ENCODE results near the gene NOM1. TPM values are rescaled to one million over a fixed set of nuclear protein-coding genes. Genes with fewer than 3 reads are reported as not detected.

NOM1 gene
- total RNA-seq, 3 donors from 2014 or later, result 13.9 to 20.9 (median 15.9) TPM

- peak in 1 of 3 donors; percentile 49 for DNase-seq
- ATAC-seq, result no peak
- intact Hi-C loops (cut with DNase I, micrococcal nuclease), result no loop called here
- Histone ChIP-seq H3K4me3 (no peak overlapping the region), H3K4me1 (ENCODE audit: low read depth) (peaks cover 17% of the 10 kb centered on the region), H3K9me3 (no peaks in the 10 kb centered on the region), H3K36me3 (ENCODE audit: low read depth) (no peaks in the 10 kb centered on the region)
- no peak for TF ChIP-seq CTCF (IDR thresholded peaks at IDR 0.05)
These were observed 62.0 kb downstream of the NOM1 start for GRCh38 chr7:157011333-157012112.

GRCh38 chr7:157012113-157012547 is 62.6 kb downstream of the NOM1 start:
- Histone ChIP-seq H3K4me1 (ENCODE audit: low read depth) (peaks cover 15% of the 10 kb centered on the region), H3K36me3 (ENCODE audit: low read depth) (no peaks in the 10 kb centered on the region), H3K9me3 (no peaks in the 10 kb centered on the region), H3K4me3 (no peak overlapping the region)
- intact Hi-C loops (cut with DNase I, micrococcal nuclease), result no loop called here
- ATAC-seq, result no peak
- no peak for TF ChIP-seq CTCF (IDR thresholded peaks at IDR 0.05)
- DNase-seq, result no peak

GRCh38 chr7:157013101-157013500 is 63.6 kb downstream of the NOM1 start:
- peaks cover 13% of the 10 kb centered on the region for H3K4me1 ChIP-seq (ENCODE audit: low read depth)
- H3K36me3 ChIP-seq (ENCODE audit: low read depth), result no peaks in the 10 kb centered on the region
- no peak for ATAC-seq
- no peak for TF ChIP-seq CTCF (IDR thresholded peaks at IDR 0.05)
- no peak for DNase-seq
- H3K4me3 ChIP-seq, result no peak overlapping the region
- H3K9me3 ChIP-seq, result no peaks in the 10 kb centered on the region
- intact Hi-C loops (cut with DNase I, micrococcal nuclease), result no loop called here

GRCh38 chr7:157013602-157014549 is 64.4 kb downstream of the NOM1 start:
- Histone ChIP-seq H3K4me1 (ENCODE audit: low read depth) (peaks cover 19% of the 10 kb centered on the region), H3K9me3 (no peaks in the 10 kb centered on the region), H3K4me3 (no peak overlapping the region), H3K36me3 (ENCODE audit: low read depth) (no peaks in the 10 kb centered on the region)
- ATAC-seq, result peak; percentile 28
- intact Hi-C loops (cut with DNase I, micrococcal nuclease), result no loop called here
- TF ChIP-seq CTCF (IDR thresholded peaks at IDR 0.05), result no peak
- peak in 1 of 3 donors; percentile 45 for DNase-seq

GRCh38 chr7:157014635-157015555 is 65.4 kb downstream of the NOM1 start:
- intact Hi-C loops (cut with DNase I, micrococcal nuclease), result no loop called here
- TF ChIP-seq CTCF (IDR thresholded peaks at IDR 0.05), result no peak
- Histone ChIP-seq H3K36me3 (ENCODE audit: low read depth) (no peaks in the 10 kb centered on the region), H3K4me3 (no peak overlapping the region), H3K4me1 (ENCODE audit: low read depth) (peaks cover 24% of the 10 kb centered on the region), H3K9me3 (no peaks in the 10 kb centered on the region)
- DNase-seq, result no peak
- no peak for ATAC-seq
